ENCODE data around the gene ANO10. TPM values are rescaled to one million over a fixed set of nuclear protein-coding genes. Genes with fewer than 3 reads are reported as not detected.

The ANO10 gene
- total RNA-seq, 1 experiment from 2014 or later = 9.7 TPM

- H3K9me3 ChIP-seq (ENCODE audit: low read depth, low read length, poor library complexity, severe bottlenecking) = no peaks in the 10 kb centered on the region
- H3K27ac ChIP-seq (ENCODE audit: low read depth, low read length, poor library complexity, severe bottlenecking) = no peak overlapping the region
- H3K4me3 ChIP-seq (ENCODE audit: low read depth, low read length, poor library complexity, severe bottlenecking) = no peak overlapping the region
- no peaks in the 10 kb centered on the region for H3K36me3 ChIP-seq (ENCODE audit: insufficient read depth, low read length, poor library complexity, severe bottlenecking)
- no peaks in the 10 kb centered on the region for H3K4me1 ChIP-seq (ENCODE audit: insufficient read depth, low read length, poor library complexity, severe bottlenecking)
- ChIA-PET POLR2A (ENCODE audit: low non-redundant PET) (no interaction called here), CTCF (no interaction called here)
- intact Hi-C loops (cut with micrococcal nuclease; ENCODE audit: unreplicated experiment) = no loop called here
- no peaks in the 10 kb centered on the region for H3K27me3 ChIP-seq (replicated peaks; ENCODE audit: insufficient read depth, low read depth, low read length, poor library complexity)
- no peak for DNase-seq (ENCODE audit: low spot score)
- TF ChIP-seq CTCF (conservative IDR thresholded peaks at IDR 0.05; ENCODE audit: low read depth, low read length) (no peak), EZH2 (IDR thresholded peaks at IDR 0.05; ENCODE audit: borderline replicate concordance, low read depth, low read length, poor library complexity, severe bottlenecking) (no peak)
- BruUV-seq (replicated peaks) = no TSS peak
These were observed 221.6 kb downstream of the ANO10 start for GRCh38 chr3:43400167-43400566.

GRCh38 chr3:43399034-43399433, 222.8 kb downstream of the ANO10 start:
- H3K36me3 ChIP-seq (ENCODE audit: insufficient read depth, low read length, poor library complexity, severe bottlenecking) = no peaks in the 10 kb centered on the region
- no peak overlapping the region for H3K27ac ChIP-seq (ENCODE audit: low read depth, low read length, poor library complexity, severe bottlenecking)
- H3K4me3 ChIP-seq (ENCODE audit: low read depth, low read length, poor library complexity, severe bottlenecking) = no peak overlapping the region
- H3K4me1 ChIP-seq (ENCODE audit: insufficient read depth, low read length, poor library complexity, severe bottlenecking) = no peaks in the 10 kb centered on the region
- ChIA-PET POLR2A (ENCODE audit: low non-redundant PET) (no interaction called here), CTCF (no interaction called here)
- DNase-seq (ENCODE audit: low spot score) = no peak
- no TSS peak for BruUV-seq (replicated peaks)
- intact Hi-C loops (cut with micrococcal nuclease; ENCODE audit: unreplicated experiment) = no loop called here
- no peaks in the 10 kb centered on the region for H3K9me3 ChIP-seq (ENCODE audit: low read depth, low read length, poor library complexity, severe bottlenecking)
- no peak for TF ChIP-seq CTCF (conservative IDR thresholded peaks at IDR 0.05; ENCODE audit: low read depth, low read length)
- TF ChIP-seq EZH2 (IDR thresholded peaks at IDR 0.05; ENCODE audit: borderline replicate concordance, low read depth, low read length, poor library complexity, severe bottlenecking) = no peak
- H3K27me3 ChIP-seq (replicated peaks; ENCODE audit: insufficient read depth, low read depth, low read length, poor library complexity) = no peaks in the 10 kb centered on the region

- CTCF ChIA-PET = no interaction called here
- no peaks in the 10 kb centered on the region for H3K27me3 ChIP-seq (replicated peaks; ENCODE audit: insufficient read depth, low read depth, low read length, poor library complexity)
- no peaks in the 10 kb centered on the region for H3K9me3 ChIP-seq (ENCODE audit: low read depth, low read length, poor library complexity, severe bottlenecking)
- H3K4me3 ChIP-seq (ENCODE audit: low read depth, low read length, poor library complexity, severe bottlenecking) = no peak overlapping the region
- H3K27ac ChIP-seq (ENCODE audit: low read depth, low read length, poor library complexity, severe bottlenecking) = no peak overlapping the region
- BruUV-seq (replicated peaks) = no TSS peak
- no peak for DNase-seq (ENCODE audit: low spot score)
- H3K4me1 ChIP-seq (ENCODE audit: insufficient read depth, low read length, poor library complexity, severe bottlenecking) = no peaks in the 10 kb centered on the region
- H3K36me3 ChIP-seq (ENCODE audit: insufficient read depth, low read length, poor library complexity, severe bottlenecking) = no peaks in the 10 kb centered on the region
- intact Hi-C loops (cut with micrococcal nuclease; ENCODE audit: unreplicated experiment) = no loop called here
- TF ChIP-seq CTCF (conservative IDR thresholded peaks at IDR 0.05; ENCODE audit: low read depth, low read length) (no peak), EZH2 (IDR thresholded peaks at IDR 0.05; ENCODE audit: borderline replicate concordance, low read depth, low read length, poor library complexity, severe bottlenecking) (no peak)
- POLR2A ChIA-PET (ENCODE audit: low non-redundant PET) = no interaction called here
These were observed 227.7 kb downstream of the ANO10 start for GRCh38 chr3:43394041-43394554.
